Measurements from ENCODE around the gene SLC25A30.

SLC25A30 gene

DNA sequence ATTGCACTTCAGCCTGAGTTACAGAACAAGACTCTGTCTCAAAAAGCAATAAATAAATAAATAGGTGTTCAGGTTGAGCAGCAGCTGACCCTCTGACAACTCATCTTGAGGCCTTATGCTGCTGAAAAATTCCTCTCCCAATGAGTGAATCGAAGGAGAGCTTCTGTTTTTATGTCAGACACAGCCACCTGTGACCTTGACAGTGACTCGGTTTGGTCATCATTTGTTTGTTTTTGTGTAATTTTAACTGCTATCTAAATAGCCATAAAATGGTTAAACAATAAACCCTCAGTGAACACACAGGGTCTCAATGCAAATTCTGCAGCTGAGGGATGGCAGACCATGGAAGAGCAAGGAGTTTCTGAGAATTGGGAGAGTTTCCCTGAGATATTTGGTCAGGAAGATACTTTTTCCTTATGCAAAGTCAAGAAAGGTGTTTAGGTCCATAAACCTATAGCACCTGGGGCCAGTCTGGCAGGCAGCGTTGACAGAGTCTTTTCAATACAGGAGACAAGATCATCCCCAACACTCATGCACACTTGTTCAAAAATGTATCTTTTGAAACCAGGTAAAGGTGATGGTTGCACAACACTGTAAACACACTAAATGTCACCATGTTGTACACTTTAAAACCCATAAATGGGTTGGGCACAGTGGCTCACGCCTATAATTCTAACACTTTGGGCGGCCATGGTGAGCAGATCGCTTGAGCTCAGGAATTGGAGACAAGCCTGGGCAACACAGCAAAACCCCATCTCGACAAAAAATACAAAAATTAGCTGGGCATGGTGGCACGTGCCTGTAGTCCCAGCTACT is 16.6 kb upstream of the SLC25A30 start:
- TF ChIP-seq FOXP2 (optimal IDR thresholded peaks at IDR 0.05; ENCODE audit: borderline replicate concordance, extremely low read depth, extremely low read length, insufficient read depth) (no peak), POLR2AphosphoS5 (IDR thresholded peaks at IDR 0.05; ENCODE audit: low read depth, low read length) (no peak), SIN3A (IDR thresholded peaks at IDR 0.05; ENCODE audit: borderline replicate concordance, insufficient read depth, low read length) (no peak), TAF1 (IDR thresholded peaks at IDR 0.05; ENCODE audit: borderline replicate concordance, insufficient read depth, low read length) (no peak)
- TF ChIP-seq, protein P1, sequence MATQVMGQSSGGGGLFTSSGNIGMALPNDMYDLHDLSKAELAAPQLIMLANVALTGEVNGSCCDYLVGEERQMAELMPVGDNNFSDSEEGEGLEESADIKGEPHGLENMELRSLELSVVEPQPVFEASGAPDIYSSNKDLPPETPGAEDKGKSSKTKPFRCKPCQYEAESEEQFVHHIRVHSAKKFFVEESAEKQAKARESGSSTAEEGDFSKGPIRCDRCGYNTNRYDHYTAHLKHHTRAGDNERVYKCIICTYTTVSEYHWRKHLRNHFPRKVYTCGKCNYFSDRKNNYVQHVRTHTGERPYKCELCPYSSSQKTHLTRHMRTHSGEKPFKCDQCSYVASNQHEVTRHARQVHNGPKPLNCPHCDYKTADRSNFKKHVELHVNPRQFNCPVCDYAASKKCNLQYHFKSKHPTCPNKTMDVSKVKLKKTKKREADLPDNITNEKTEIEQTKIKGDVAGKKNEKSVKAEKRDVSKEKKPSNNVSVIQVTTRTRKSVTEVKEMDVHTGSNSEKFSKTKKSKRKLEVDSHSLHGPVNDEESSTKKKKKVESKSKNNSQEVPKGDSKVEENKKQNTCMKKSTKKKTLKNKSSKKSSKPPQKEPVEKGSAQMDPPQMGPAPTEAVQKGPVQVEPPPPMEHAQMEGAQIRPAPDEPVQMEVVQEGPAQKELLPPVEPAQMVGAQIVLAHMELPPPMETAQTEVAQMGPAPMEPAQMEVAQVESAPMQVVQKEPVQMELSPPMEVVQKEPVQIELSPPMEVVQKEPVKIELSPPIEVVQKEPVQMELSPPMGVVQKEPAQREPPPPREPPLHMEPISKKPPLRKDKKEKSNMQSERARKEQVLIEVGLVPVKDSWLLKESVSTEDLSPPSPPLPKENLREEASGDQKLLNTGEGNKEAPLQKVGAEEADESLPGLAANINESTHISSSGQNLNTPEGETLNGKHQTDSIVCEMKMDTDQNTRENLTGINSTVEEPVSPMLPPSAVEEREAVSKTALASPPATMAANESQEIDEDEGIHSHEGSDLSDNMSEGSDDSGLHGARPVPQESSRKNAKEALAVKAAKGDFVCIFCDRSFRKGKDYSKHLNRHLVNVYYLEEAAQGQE (IDR thresholded peaks at IDR 0.05; ENCODE audit: insufficient read depth in 1 of 2, low read depth in 2 of 2, low read length in 2 of 2), result no peak

DNA sequence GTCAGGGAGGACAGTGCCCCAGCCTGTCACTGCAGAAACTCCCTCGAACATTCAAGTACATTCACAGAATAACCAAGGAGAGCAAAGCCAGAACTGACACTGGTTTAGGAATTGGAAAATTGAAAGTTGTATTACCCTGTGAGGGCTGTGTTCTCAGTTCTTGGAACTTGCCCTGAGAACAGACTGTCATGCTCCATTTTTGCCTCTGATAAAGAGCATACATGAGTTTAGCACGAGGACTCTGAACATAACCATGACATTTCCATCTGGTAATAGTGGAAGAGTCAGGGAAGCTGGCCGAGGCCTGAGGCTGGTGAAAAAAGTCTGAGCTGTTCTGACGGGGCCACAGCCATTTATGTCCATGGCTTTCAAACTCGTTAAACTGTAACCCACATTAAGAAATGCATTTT is 15.2 kb upstream of the SLC25A30 start:
- TF ChIP-seq TAF1 (IDR thresholded peaks at IDR 0.05; ENCODE audit: borderline replicate concordance, insufficient read depth, low read length) (no peak), SIN3A (IDR thresholded peaks at IDR 0.05; ENCODE audit: borderline replicate concordance, insufficient read depth, low read length) (no peak), POLR2AphosphoS5 (IDR thresholded peaks at IDR 0.05; ENCODE audit: low read depth, low read length) (no peak), FOXP2 (optimal IDR thresholded peaks at IDR 0.05; ENCODE audit: borderline replicate concordance, extremely low read depth, extremely low read length, insufficient read depth) (no peak)
- TF ChIP-seq, protein P1 (IDR thresholded peaks at IDR 0.05; ENCODE audit: insufficient read depth in 1 of 2, low read depth in 2 of 2, low read length in 2 of 2), result no peak

DNA sequence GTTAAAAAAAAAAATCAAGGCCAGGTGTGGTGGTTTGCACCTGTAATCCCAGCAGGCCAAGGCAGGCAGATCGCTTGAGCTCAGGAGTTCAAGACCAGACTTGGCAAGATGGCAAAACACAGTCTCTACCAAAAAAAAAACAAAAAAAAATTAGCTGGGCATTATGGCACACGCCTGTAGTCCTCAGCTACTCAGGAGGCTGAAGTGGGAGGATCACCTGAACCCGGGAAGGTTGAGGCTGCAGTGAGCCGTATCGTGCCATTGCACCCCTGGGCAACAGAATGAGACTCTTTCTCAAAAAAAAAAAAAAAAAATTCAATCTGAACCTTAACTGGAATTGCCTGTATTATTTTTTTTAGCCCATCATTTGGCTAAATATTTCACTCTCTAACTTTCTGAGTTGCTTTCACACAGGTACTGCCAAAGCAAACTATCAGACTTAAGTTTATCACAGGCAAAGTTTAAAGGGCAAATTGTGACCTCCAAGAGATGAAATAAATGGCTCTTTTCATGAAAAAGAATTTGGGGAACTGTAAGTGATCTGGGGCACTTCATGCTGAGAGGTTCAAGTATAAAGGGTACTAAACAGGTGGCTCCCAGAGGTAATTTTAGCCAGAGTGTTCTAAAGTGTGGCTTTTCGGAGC is 14.7 kb upstream of the SLC25A30 start:
- no peak for TF ChIP-seq POLR2AphosphoS5 (IDR thresholded peaks at IDR 0.05; ENCODE audit: low read depth, low read length)
- no peak for TF ChIP-seq TAF1 (IDR thresholded peaks at IDR 0.05; ENCODE audit: borderline replicate concordance, insufficient read depth, low read length)
- TF ChIP-seq, protein P1 (IDR thresholded peaks at IDR 0.05; ENCODE audit: insufficient read depth in 1 of 2, low read depth in 2 of 2, low read length in 2 of 2), result no peak
- no peak for TF ChIP-seq SIN3A (IDR thresholded peaks at IDR 0.05; ENCODE audit: borderline replicate concordance, insufficient read depth, low read length)
- TF ChIP-seq FOXP2 (optimal IDR thresholded peaks at IDR 0.05; ENCODE audit: borderline replicate concordance, extremely low read depth, extremely low read length, insufficient read depth), result no peak

DNA sequence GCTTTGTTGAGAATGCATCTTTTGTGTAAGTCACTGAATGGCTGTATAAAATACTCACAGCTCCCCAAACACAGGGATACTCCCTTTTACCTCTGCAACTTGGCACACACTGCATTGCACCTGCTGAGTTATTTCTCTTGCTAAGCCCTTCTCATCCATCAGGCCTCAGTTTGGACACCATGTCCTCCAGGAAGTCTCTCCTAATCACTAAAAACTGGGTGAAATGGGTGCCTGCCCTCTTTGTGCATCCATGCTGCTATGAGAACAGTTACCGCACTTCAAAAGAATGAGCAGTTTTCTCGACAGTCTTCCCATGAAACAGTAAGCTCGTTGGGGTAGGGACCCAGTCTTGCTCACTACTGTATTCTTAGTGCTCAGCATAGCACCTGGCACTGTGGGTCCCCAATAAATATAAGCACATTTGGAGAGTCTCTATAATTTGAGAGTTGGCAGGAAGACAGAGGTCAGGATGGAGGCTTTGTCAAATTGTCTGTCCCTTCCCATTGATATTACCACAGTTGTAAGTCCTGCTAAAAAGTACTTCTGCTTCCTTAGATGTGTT is 4.6 kb upstream of the SLC25A30 start:
- TF ChIP-seq, protein P1 (IDR thresholded peaks at IDR 0.05; ENCODE audit: insufficient read depth in 1 of 2, low read depth in 2 of 2, low read length in 2 of 2), result no peak
- TF ChIP-seq FOXP2 (optimal IDR thresholded peaks at IDR 0.05; ENCODE audit: borderline replicate concordance, extremely low read depth, extremely low read length, insufficient read depth), result no peak
- no peak for TF ChIP-seq TAF1 (IDR thresholded peaks at IDR 0.05; ENCODE audit: borderline replicate concordance, insufficient read depth, low read length)
- TF ChIP-seq SIN3A (IDR thresholded peaks at IDR 0.05; ENCODE audit: borderline replicate concordance, insufficient read depth, low read length), result no peak
- TF ChIP-seq POLR2AphosphoS5 (IDR thresholded peaks at IDR 0.05; ENCODE audit: low read depth, low read length), result no peak
